Measurements from ENCODE around the gene AMD1.
"Not testable (repeated sequence)": the region's sequence is repeated elsewhere in the genome, so short reads cannot be mapped to it uniquely, and the experiment has no call there.

AMD1 gene

DNA sequence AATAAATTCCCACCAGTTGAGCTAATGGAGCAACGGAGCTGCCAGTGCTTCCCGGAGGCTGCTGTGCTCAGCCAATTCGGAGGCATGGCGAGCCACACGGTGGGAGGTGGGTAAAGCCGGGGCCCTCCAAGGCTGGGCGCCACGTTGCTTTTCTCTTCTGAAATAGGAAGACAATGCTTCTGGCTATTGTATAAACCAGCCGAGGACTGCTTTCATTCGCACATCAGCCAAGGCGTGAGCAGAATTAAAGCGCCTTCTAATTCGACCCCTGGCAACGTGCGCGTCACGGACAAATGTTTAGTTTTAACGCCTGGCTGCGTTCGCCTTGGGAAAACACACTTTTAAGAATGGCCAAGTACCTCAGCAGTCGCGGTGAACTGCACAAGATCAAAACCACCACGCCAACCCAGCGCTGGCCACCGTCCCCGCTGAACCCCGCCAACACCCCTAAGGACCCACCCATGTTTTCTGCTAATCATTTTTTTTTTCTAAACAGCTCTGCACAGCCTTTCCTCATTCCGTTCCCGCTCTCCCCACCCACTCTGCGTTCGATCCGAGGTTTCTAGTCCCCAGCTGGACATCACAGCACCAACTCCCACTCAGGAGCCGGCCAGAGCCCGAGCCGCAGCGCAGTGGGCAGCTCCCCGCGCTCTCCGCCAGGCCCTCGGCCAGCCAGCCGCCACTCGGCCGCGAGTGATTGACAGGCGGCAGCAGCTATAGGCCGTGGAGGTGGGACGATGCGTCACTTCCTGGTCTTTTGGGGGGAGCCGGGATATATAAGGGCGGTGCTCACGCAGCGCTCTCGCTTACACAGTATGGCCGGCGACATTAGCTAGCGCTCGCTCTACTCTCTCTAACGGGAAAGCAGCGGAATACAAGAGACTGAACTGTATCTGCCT lies at the start of gene AMD1:
TSS of gene AMD1 (plus strand) at position 805 of the 899 bp plus-strand sequence. CDS start 321 bp downstream, outside the sequence.
- peak; percentile 98 for DNase-seq (ENCODE audit: low spot score)

GRCh38 chr6:110826236-110827129 lies 48.1 kb upstream of the AMD1 start:
- no peak for DNase-seq (ENCODE audit: low spot score)

DNA sequence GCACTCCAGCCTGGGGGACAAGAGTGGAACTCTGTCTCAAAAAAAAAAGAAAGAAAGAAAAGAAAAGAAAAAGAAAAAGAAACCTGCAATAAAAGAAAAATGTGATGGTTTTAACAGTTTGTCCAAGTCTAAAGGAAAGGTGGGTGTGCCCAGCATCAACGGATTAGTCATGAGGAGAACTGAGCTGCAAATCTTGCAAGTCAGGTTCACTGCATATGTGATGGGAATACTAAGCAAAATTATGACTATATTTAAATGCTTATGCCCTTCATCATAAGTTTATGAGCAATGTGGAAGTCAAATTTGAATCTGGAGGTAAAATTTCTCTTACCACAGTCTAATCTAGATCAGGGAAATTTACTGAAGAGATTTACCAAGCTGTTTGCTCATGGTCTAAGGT lies 46.2 kb upstream of the AMD1 start:
- DNase-seq (ENCODE audit: low spot score) = no peak

DNA sequence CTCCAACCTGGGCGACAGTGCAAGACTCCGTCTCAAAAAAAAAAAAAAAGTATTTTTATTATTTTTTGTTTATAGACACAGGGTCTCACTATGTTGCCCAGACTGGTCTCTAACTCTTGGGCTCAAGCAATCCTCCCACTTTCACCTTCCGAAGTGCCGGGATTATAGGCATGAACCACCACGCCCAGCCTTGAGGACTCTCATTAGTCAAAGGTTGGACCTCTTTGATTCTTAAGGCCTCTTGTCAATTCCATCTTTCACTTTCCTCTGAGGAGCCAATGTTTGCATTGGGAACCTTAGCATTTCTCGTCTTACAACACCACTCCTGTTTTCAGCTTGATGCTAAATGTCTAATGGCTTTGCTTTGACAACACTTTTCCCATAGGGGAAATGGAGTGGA lies 43.2 kb upstream of the AMD1 start:
- DNase-seq (ENCODE audit: low spot score) = no peak

DNA sequence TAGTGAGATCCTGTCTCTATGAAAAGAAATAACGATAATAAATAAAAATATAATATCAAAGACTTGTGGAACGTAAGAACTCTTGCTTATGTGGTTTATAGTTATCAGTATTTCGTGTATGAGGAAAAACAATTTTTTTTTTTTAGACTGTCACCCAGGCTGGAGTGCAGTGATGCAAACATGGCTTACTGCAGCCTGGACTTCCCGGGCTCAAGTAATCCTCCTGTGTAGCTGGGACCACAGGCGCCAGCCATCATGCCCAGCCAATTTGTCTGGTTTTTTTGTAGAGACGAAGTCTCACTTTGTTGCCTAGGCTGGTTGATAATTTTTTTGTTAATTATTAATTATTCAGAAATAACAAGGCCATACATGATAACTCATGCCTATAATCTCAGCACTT lies 40.8 kb upstream of the AMD1 start:
- no peak for DNase-seq (ENCODE audit: low spot score)

- DNase-seq (ENCODE audit: low spot score) = not testable (repeated sequence)
Observed at GRCh38 chr6:110835751-110836150, 38.8 kb upstream of the AMD1 start.

- DNase-seq (ENCODE audit: low spot score) = no peak
Observed at GRCh38 chr6:110841266-110841665, 33.3 kb upstream of the AMD1 start.

GRCh38 chr6:110849781-110850180 lies 24.8 kb upstream of the AMD1 start:
- no peak for DNase-seq (ENCODE audit: low spot score)

DNA sequence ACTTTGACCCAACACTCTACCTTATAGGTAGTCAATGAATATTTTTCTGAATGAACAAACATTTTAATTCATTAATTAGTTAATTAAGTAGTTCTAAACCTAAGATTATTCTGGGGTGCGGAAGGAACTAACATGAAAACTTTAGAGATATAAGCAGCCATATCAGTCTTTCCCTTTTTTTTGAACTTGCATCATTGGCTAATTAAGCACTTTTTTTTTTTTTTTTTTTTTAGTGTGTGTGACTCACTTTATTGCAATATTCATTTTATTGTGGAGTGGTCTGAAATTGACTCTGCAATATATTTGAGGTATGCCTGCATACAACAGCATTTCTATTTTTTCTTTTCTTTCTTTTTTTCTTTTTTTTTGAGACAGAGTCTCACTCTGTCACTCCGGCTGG lies 21.8 kb upstream of the AMD1 start:
- no peak for DNase-seq (ENCODE audit: low spot score)

- no peak for DNase-seq (ENCODE audit: low spot score)
Observed at GRCh38 chr6:110853754-110854477, 20.7 kb upstream of the AMD1 start.

DNA sequence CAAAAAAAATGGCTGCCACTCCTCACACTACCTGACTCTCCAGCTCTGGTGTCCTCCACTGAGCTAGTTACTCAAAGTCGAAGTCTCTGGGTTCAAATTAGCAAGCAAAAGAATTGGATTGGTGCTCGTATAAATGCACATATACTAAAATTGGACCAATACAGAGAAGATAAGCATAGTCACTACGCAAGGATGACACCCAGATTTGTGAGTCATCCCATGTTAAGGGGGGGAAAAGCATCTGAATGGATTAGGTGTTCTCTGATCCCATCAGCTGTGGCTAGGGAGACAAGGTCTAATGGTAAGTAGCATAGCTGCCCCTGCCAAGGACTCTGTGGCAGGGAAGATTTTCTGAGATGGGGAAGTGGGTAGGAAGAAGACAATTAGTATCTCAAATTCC lies 18.3 kb upstream of the AMD1 start:
- DNase-seq (ENCODE audit: low spot score) = no peak

- DNase-seq (ENCODE audit: low spot score) = no peak
Observed at GRCh38 chr6:110858016-110858415, 16.6 kb upstream of the AMD1 start.

- no peak for DNase-seq (ENCODE audit: low spot score)
Observed at GRCh38 chr6:110858562-110859214, 15.9 kb upstream of the AMD1 start.

DNA sequence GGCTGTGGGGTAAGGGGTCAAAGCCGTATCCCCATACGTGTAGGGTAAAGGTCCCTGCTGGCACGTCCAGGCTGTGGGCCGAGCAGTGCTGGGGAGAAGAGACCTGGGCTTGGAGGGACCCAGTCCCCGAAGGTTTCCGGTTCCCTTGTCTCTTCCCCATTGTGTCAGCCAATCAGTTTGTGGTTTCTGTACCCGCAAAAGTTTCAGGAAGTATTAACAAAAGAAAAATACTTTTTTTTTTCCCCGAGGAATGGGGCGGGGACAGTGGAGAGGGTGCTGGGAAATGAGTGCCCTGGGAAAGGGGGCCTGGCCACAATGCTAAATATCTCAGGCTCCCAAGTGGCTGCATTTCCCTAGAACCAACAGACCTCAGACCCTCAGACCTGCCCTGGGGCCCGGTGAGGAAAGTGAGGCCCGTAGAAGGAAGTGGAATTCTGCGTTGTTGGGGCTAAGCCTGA lies 15.2 kb upstream of the AMD1 start:
- no peak for DNase-seq (ENCODE audit: low spot score)

- DNase-seq (ENCODE audit: low spot score) = no peak
Observed at GRCh38 chr6:110864824-110865223, 9.8 kb upstream of the AMD1 start.

DNA sequence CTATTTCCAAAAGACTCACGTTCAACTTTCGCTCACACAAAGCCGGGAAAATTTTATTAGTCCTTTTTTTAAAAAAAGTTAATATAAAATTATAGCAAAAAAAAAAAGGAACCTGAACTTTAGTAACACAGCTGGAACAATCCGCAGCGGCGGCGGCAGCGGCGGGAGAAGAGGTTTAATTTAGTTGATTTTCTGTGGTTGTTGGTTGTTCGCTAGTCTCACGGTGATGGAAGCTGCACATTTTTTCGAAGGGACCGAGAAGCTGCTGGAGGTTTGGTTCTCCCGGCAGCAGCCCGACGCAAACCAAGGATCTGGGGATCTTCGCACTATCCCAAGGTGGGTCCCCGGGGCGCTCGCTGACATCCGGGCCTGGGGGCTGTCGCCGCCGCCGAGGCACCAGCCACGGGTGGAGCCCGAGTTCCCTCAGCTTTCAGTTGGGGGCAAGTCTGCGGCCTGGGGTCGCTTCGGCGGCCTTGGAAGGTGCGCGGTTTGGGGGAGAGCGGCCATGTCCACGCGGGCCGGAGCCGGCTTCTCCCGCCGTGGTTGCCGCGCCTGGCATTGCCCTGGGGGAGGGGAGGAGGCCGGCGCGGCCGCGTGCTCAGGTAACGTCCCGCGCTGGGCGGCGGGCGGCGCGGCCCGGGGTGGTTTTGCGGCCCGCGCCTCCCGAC lies 429 bp downstream of the AMD1 start:
- DNase-seq (ENCODE audit: low spot score) = peak; percentile 26

DNA sequence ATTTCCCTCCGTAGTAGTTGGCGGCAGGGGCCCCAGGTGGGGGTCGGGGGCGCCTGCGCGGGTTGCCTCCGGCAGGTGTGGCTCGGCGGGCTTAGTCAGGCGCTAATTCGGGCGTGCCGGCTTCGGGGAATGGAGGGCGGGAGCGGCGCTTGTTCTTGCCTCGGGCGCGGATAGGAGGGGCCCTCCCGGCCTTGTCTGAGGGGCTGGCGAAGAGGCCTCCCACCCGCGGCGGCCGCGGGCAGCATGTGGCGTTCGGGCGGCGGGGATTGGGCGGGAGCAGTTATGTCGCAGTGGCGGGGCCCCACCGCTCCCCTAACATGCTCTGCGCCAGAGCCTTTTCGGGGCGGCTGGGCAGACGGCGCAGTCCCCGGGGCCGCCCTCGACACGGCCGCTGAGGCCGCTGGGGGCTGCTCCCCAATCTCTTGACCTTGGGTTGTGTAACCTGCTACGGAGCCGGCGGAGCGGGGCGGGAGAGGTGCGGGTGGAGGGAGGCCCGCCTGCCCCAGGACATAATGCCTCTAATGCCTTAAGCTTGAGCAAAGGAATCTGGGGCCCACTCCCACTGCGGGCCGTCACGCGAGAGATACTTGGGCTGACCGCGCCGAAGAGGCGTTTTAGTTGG lies 1.1 kb downstream of the AMD1 start:
- peak; percentile 33 for DNase-seq (ENCODE audit: low spot score)

DNA sequence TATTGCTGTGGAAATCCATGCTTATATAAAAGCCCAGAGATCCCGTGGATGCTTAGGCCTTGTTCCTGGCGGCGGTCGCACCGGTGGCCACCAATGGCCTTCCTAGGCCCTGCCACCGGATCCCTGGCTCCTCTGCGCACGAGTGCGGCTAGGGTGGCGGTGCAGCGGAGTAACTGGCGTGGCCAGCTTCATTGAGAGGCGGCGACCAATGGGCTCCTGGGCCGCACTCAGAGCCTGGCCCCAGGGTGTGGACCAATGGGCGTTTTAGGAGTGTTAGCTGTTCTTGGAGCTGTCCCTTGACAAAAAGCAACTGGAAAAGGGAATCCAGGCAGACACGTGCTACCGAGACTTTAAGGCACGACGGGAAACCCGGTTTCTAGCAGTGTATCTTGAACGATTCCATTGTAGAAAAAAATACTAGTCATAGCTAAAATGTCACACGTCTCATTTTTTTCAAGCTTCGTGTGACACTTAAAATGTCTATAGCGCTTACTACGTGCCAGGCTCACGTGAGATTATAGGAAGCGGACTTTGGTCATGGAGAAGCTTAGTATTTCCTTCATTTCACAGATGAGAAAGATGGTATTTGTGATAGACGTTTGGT lies 1.7 kb downstream of the AMD1 start:
- peak; percentile 86 for DNase-seq (ENCODE audit: low spot score)

DNA sequence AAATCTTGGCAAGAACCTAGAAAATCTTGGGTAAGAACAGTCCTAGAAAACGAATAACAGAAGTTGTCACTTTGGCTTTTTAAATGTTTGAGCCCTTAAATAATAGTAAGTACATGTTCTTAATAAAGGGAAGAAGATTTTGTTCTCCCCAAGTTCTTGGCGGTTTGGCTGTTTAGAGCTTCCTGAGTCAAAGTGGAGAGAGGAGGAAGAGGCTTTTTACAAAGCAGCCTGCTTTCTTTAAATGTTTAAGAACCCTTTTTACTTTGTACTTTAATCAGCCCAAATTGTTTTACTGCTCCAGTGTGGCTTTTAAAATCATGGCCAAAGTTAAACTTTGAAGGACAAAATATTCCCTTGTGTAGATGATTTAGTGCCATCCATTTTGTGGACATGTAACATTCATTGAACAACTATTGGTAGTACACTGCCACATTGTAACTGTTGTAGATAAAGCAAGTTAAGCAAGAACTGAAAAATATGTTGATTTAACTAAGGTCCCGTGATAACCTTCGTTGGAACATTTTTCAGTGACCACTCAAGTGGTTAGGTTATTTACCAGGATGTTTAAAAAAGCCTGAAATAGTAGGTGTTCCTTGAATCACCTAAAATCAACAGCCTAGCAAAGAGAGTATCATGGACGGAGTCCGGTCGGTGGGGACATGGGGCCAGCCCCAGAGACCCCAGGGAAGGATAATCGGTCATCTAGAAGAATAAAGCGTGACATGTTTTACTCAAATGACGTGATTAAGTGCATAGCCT lies 2.4 kb downstream of the AMD1 start:
- DNase-seq (ENCODE audit: low spot score) = no peak

Data from iPS-NIHi11 (cell line).